Inflammatory macrophage treated with lipopolysaccharide for 4 hours (primary cell): Measurements from ENCODE around the gene CORO2B.

Experiments used
- DNase-seq: peaks from one replicate; pipeline ENCODE4 v3.0.0-alpha.2; 2020

CORO2B gene

GRCh38 chr15:68653031-68653635, 74.3 kb downstream of the CORO2B start:
- DNase-seq: no peak

DNA sequence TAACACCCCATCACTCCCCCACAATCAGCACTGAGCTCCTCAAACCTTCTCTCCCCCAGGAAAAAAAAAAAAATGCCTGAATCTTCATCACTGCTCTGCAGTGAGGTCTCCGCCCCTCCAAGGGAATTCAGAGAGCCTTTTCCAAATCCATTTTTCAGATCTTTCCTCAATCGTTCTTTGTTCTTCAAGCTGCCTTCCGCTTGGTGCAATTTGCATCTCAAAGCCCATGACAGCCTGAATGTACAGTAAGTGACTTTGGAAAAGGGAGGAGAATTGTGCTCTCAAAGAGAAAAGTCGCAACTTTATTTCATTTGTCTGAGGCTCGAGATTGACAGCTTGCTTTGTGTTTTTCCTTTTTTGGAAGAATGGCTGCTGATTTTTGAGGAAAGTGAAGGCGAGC, 75.0 kb downstream of the CORO2B start:
- no peak for DNase-seq

- DNase-seq: no peak
Measured at GRCh38 chr15:68654786-68655560, 76.2 kb downstream of the CORO2B start.

GRCh38 chr15:68655686-68656437, 77.1 kb downstream of the CORO2B start:
- no peak for DNase-seq

GRCh38 chr15:68656438-68656739, 77.6 kb downstream of the CORO2B start:
- DNase-seq: no peak

DNA sequence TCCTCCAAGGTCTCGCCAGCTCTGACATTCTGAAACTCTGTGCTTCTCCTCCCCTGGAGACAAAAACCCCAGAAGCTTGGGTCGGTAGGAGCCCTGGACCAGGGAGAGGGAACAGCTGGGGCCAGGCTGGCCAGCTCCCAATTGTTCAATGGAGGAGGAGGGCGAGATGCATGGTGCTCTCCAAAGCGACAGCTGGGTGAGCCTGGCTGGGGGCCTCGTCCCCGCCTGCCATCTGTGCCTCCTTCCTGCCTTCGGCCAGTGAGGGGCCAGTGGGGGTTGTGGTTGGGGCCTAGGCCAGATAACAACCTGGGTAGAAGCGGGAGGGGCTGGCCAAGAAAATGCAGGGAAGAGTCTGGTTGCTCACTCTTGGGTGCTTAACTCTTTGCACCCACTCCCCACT, 79.4 kb downstream of the CORO2B start:
- no peak for DNase-seq

- DNase-seq: no peak
Measured at GRCh38 chr15:68658641-68659358, 80.0 kb downstream of the CORO2B start.

DNA sequence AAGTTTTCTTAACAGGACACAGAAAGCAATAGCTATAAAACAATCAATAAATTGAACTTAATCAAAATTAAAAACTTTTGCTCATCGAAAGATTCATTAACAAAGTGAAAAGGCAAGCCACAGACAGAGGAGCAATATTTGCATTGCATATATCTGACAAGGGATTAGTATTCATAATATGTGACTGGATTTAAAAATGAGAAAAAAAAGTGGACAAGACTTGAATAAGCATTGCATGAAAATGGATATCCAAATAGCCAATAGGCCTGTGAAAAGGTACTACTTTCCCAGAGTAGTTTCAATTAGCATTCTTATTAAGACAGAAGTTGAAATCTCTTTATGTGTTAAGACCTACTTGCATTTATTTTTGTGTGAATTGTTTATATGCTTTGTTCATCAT, 84.7 kb downstream of the CORO2B start:
- no peak for DNase-seq

DNA sequence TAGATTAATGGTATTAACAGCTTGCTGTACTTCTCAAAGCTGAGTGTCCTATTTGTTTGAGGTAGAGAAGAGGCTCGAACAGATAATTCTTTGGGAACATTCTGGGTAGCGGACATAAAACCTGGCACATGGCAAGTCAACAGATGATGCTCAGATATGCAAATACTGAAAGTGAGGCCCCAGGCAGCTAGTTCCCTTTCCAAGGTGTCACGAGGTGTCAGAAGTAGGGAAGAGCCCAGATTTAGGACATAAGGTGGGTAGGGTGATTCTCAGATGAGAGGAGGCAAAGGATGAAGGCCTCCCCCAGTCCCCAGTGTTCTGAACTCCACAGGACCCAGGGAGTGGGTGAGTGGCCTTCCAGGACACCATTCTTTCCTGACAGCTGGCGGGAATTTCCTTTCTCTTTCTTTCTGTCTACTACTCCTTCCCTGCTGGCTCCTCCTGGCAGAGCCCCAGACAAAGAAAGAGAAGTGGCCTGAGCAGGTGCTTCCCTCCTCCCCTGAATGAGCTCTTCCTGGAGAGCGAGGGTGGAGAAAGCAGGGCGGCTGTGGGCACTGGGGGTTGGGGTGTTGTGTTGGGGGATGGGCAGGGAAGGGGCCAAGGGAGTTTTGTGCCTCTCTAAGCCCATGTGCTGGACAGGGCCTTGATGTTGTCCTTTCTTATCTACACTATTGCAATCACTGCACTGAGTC, 87.5 kb downstream of the CORO2B start:
- no peak for DNase-seq

GRCh38 chr15:68666812-68667450, 88.1 kb downstream of the CORO2B start:
- DNase-seq: no peak

DNA sequence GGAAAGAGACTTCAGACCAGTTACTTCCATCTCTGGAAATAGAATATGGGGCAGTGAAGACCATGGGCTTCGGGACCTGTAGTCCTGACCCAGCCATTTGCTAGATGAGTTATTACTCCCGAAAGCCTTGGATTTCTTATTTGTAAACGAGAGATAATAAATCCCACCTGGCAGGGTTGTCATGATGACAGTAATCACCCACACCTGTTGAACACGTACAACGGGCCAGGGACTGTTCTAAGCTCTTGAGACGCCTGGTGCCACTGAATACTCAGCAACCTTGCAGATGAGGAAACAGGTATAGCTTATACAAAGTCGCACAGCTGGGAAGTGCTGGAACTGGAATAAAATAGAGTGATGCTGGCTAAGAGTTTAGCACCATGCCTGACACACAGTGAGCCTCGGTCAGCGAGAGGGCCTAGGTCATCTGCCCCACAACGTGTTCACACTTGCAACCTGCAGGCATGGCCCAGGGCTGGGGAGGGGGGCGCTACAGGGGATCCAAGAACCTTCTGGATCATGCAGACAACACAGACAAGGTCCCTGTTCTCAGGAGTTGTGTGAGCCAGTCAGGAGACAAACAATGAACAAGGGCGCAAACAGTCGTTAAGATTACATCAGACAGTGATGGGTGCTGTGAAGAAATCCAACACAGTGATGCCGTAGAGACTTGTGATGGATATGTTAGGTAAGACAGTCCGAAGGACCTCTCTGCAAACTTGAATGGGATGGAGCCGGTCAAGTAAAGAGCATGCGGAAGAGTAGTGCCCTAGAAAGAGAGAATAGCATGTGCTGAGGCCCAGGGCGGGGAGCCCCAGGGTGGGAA, 89.2 kb downstream of the CORO2B start:
- DNase-seq: no peak

- DNase-seq: no peak
Measured at GRCh38 chr15:68668926-68669600, 90.3 kb downstream of the CORO2B start.

- no peak for DNase-seq
Measured at GRCh38 chr15:68672251-68672650, 93.5 kb downstream of the CORO2B start.

GRCh38 chr15:68672781-68673205, 94.0 kb downstream of the CORO2B start:
- DNase-seq: no peak

DNA sequence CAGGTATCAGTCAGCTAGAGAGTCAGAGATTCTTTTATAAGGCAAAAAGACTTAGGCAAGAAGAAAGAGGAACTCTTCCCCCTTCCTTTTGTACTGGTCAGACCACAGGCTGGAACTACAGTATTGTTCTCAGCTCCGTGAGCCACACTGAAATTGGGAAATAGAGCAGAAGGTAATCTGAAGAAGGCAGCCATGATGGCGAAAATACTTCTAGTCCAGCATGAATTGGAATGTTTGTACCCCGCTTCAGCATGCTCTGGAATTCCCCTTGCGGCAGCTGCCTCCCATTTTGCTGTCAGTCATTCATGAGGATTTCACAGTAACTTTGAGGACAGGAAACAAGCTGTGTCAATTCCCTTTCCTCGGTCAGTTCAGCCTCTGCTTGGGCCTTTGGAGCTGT, 96.2 kb downstream of the CORO2B start:
- DNase-seq: peak; percentile 77

GRCh38 chr15:68676011-68676605, 97.3 kb downstream of the CORO2B start:
- DNase-seq: no peak

GRCh38 chr15:68676926-68677325, 98.1 kb downstream of the CORO2B start:
- DNase-seq: no peak

GRCh38 chr15:68677996-68678395, 99.2 kb downstream of the CORO2B start:
- no peak for DNase-seq

DNA sequence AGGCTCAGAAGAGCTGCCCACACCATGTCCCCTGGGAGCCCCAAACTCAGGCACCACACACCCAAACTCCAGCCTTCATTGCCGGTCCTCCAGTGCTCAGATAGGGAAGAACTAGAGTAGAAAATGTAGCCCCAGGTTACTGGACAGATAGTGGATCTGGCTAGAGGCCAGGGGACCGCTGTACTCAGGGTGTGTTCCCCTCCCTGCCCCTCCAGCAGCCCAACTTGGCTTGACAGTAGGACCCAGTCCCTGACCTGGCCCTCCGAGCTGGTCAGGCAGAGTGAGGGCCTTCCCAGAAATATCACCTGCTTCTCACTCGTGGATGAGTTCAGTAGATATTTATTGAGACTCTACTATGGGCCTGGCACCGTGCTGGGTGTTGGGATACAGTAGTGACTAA, 100.0 kb downstream of the CORO2B start:
- no peak for DNase-seq

DNA sequence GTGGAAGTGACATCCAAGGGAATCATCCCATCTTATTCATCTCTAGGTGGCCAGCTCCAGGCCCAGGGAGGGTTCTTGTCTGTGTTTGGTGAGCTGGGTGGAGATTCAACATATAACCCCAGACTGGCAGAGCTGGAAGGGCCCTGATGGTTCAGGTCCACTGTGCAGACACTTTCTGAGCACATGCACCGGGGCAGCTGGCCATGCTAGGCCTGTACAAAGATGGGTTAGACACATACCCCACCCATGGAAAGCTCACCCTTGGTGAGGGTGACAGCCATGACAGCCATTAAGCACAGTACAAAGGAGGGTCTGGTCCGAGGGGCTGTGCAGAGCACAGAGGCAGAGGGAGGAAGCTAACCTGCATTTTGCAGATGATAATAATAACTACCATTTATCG, 100.4 kb downstream of the CORO2B start:
- no peak for DNase-seq
